HG03097 (cell line): ENCODE data around the gene KCNG2.

ENCODE experiments used
- ATAC-seq: cut with Tn5 transposase; IDR thresholded peaks from one replicate; pipeline ENCODE4 v1.9.1; 2021; ENCODE audit not compliant: unreplicated experiment, low FRiP score

The KCNG2 gene

GRCh38 chr18:79934311-79935097, 136.8 kb downstream of the KCNG2 start:
- no peak for ATAC-seq

- no peak for ATAC-seq
Observed at GRCh38 chr18:79935098-79935480, 137.4 kb downstream of the KCNG2 start.

- ATAC-seq: no peak
Observed at GRCh38 chr18:79935499-79935898, 137.8 kb downstream of the KCNG2 start.

- no peak for ATAC-seq
Observed at GRCh38 chr18:79935925-79936324, 138.2 kb downstream of the KCNG2 start.

GRCh38 chr18:79936641-79937040, 138.9 kb downstream of the KCNG2 start:
- no peak for ATAC-seq

GRCh38 chr18:79937103-79937860, 139.5 kb downstream of the KCNG2 start:
- no peak for ATAC-seq

- ATAC-seq: no peak
Observed at GRCh38 chr18:79938196-79938595, 140.5 kb downstream of the KCNG2 start.

GRCh38 chr18:79939096-79939495, 141.4 kb downstream of the KCNG2 start:
- ATAC-seq: no peak

GRCh38 chr18:79940126-79940813, 142.5 kb downstream of the KCNG2 start:
- no peak for ATAC-seq

GRCh38 chr18:79940814-79941472, 143.2 kb downstream of the KCNG2 start:
- no peak for ATAC-seq

- ATAC-seq: no peak
Observed at GRCh38 chr18:79941473-79942119, 143.9 kb downstream of the KCNG2 start.

GRCh38 chr18:79942211-79942610, 144.5 kb downstream of the KCNG2 start:
- no peak for ATAC-seq

GRCh38 chr18:79942786-79943607, 145.3 kb downstream of the KCNG2 start:
- ATAC-seq: no peak

- no peak for ATAC-seq
Observed at GRCh38 chr18:79943608-79944125, 145.9 kb downstream of the KCNG2 start.

GRCh38 chr18:79944126-79944731, 146.5 kb downstream of the KCNG2 start:
- ATAC-seq: no peak

GRCh38 chr18:79944746-79945117, 147.0 kb downstream of the KCNG2 start:
- no peak for ATAC-seq

GRCh38 chr18:79945118-79946042, 147.6 kb downstream of the KCNG2 start:
- no peak for ATAC-seq
